Measurements from ENCODE around the gene DMD. TPM values are rescaled to one million over a fixed set of nuclear protein-coding genes. Genes with fewer than 3 reads are reported as not detected.

Gene DMD
- total RNA-seq, 1 donor from 2014 or later: 22.9 TPM

- POLR2A ChIA-PET: no interaction called here
- DNase-seq: no peak
- CTCF ChIA-PET: no interaction called here
- H3K9me3 Mint-ChIP-seq: no peaks in the 10 kb centered on the region
- no peak overlapping the region for H3K4me3 Mint-ChIP-seq
- no peak overlapping the region for H3K27ac Mint-ChIP-seq
- no peaks in the 10 kb centered on the region for H3K27me3 Mint-ChIP-seq
- no peaks in the 10 kb centered on the region for H3K4me1 Mint-ChIP-seq
- no peaks in the 10 kb centered on the region for H3K36me3 Mint-ChIP-seq (ENCODE audit: low read depth)
- TF ChIP-seq, protein P1, sequence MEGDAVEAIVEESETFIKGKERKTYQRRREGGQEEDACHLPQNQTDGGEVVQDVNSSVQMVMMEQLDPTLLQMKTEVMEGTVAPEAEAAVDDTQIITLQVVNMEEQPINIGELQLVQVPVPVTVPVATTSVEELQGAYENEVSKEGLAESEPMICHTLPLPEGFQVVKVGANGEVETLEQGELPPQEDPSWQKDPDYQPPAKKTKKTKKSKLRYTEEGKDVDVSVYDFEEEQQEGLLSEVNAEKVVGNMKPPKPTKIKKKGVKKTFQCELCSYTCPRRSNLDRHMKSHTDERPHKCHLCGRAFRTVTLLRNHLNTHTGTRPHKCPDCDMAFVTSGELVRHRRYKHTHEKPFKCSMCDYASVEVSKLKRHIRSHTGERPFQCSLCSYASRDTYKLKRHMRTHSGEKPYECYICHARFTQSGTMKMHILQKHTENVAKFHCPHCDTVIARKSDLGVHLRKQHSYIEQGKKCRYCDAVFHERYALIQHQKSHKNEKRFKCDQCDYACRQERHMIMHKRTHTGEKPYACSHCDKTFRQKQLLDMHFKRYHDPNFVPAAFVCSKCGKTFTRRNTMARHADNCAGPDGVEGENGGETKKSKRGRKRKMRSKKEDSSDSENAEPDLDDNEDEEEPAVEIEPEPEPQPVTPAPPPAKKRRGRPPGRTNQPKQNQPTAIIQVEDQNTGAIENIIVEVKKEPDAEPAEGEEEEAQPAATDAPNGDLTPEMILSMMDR (IDR thresholded peaks at IDR 0.05): no peak
- ATAC-seq (ENCODE audit: low read depth): no peak
- intact Hi-C loops (cut with micrococcal nuclease): no loop called here
Observed at GRCh38 chrX:32010948-32011347, 1200.4 kb downstream of the DMD start.

DNA sequence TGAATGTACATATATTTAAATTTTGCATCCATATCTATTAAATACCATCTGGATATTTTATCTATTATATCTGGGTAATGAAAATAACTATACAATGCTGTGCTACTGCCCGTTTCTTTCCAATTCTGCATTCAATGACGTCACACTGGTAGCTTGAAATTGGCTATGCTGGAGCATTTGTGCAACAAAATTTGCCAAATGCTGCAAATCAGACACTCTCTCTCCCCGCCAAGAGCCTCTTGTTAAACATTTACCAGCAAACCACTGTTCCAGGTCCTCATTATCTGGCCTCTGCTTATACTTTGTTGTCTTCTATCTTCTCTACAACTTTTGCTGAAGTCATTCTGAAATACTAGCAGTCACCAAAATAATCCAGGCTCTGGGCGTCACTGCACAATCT, 1201.1 kb downstream of the DMD start:
- no peaks in the 10 kb centered on the region for H3K9me3 Mint-ChIP-seq
- no peak overlapping the region for H3K27ac Mint-ChIP-seq
- no peak overlapping the region for H3K4me3 Mint-ChIP-seq
- DNase-seq (no peak), ATAC-seq (ENCODE audit: low read depth) (no peak)
- intact Hi-C loops (cut with micrococcal nuclease): no loop called here
- H3K36me3 Mint-ChIP-seq (ENCODE audit: low read depth): no peaks in the 10 kb centered on the region
- H3K4me1 Mint-ChIP-seq: no peaks in the 10 kb centered on the region
- ChIA-PET POLR2A (no interaction called here), CTCF (no interaction called here)
- TF ChIP-seq, protein P1 (IDR thresholded peaks at IDR 0.05): no peak
- no peaks in the 10 kb centered on the region for H3K27me3 Mint-ChIP-seq

DNA sequence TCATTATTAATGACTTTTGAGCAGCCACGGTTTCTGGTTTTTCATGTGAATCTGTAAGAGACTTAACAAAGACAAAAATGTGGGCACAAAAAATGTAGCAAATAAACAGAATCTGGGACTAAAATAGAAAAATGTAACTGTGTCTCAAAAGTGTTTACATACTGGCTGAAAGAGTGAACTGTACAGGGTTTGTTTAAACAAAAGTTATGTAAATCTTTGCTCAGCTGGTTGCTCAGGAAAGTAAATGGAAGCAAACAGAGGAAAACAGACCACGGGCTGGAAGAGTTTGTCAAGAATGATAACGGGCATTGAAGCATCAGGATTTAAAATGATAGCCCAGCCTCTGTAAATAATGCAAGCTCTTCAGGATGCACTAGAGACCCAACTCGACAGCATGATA, 1217.7 kb downstream of the DMD start:
- intact Hi-C loops (cut with micrococcal nuclease): no loop called here
- H3K9me3 Mint-ChIP-seq: no peaks in the 10 kb centered on the region
- H3K27me3 Mint-ChIP-seq: no peaks in the 10 kb centered on the region
- TF ChIP-seq, protein P1 (IDR thresholded peaks at IDR 0.05): no peak
- H3K4me1 Mint-ChIP-seq: no peaks in the 10 kb centered on the region
- no peak overlapping the region for H3K27ac Mint-ChIP-seq
- no peak for DNase-seq
- CTCF ChIA-PET: no interaction called here
- H3K4me3 Mint-ChIP-seq: no peak overlapping the region
- ATAC-seq (ENCODE audit: low read depth): no peak
- POLR2A ChIA-PET: no interaction called here
- no peaks in the 10 kb centered on the region for H3K36me3 Mint-ChIP-seq (ENCODE audit: low read depth)

- Mint-ChIP-seq H3K27me3 (no peaks in the 10 kb centered on the region), H3K4me3 (no peak overlapping the region), H3K27ac (no peak overlapping the region), H3K36me3 (ENCODE audit: low read depth) (no peaks in the 10 kb centered on the region), H3K9me3 (no peaks in the 10 kb centered on the region), H3K4me1 (no peaks in the 10 kb centered on the region)
- DNase-seq (no peak), ATAC-seq (ENCODE audit: low read depth) (no peak)
- intact Hi-C loops (cut with micrococcal nuclease): no loop called here
- POLR2A ChIA-PET: no interaction called here
- TF ChIP-seq, protein P1 (IDR thresholded peaks at IDR 0.05): no peak
- CTCF ChIA-PET: no interaction called here
Observed at GRCh38 chrX:31988975-31989374, 1222.4 kb downstream of the DMD start.

- Mint-ChIP-seq H3K4me3 (no peak overlapping the region), H3K9me3 (no peaks in the 10 kb centered on the region), H3K36me3 (ENCODE audit: low read depth) (no peaks in the 10 kb centered on the region), H3K27ac (no peak overlapping the region), H3K4me1 (no peaks in the 10 kb centered on the region), H3K27me3 (no peaks in the 10 kb centered on the region)
- no peak for DNase-seq
- TF ChIP-seq, protein P1 (IDR thresholded peaks at IDR 0.05): no peak
- ChIA-PET CTCF (no interaction called here), POLR2A (no interaction called here)
- ATAC-seq (ENCODE audit: low read depth): no peak
- intact Hi-C loops (cut with micrococcal nuclease): no loop called here
Observed at GRCh38 chrX:31981546-31982062, 1229.7 kb downstream of the DMD start.
